Retinal pigment epithelial cell (primary cell): ENCODE measurements around the gene CLRN2.

Experiments used
- DNase-seq: peaks from one replicate; pipeline ENCODE4 v3.0.0-alpha.2; 2010; ENCODE audit warnings: low read depth
- H3K4me3 ChIP-seq: 2 replicates; pipeline ENCODE4 v1.5.1; 2011; ENCODE audit warnings: mild to moderate bottlenecking, low read length, control low read depth, moderate library complexity
- CTCF ChIP-seq: conservative IDR thresholded peaks from 2 replicates; pipeline ENCODE4 v1.5.1; 2011; ENCODE audit warnings: low read depth, low read length, control low read depth, inconsistent platforms

CLRN2 gene

GRCh38 chr4:17515445-17516407, 761 bp downstream of the CLRN2 start:
- DNase-seq: no peak
- no peak overlapping the region for H3K4me3 ChIP-seq
- no peak for TF ChIP-seq CTCF

- TF ChIP-seq CTCF: no peak
- H3K4me3 ChIP-seq: no peak overlapping the region
- DNase-seq: no peak
Observed at GRCh38 chr4:17516980-17517379, 2.0 kb downstream of the CLRN2 start.

GRCh38 chr4:17517664-17518063, 2.7 kb downstream of the CLRN2 start:
- H3K4me3 ChIP-seq: no peak overlapping the region
- no peak for DNase-seq
- no peak for TF ChIP-seq CTCF

GRCh38 chr4:17521595-17521994, 6.6 kb downstream of the CLRN2 start:
- TF ChIP-seq CTCF: no peak
- DNase-seq: no peak
- H3K4me3 ChIP-seq: no peak overlapping the region

GRCh38 chr4:17523662-17524061, 8.7 kb downstream of the CLRN2 start:
- TF ChIP-seq CTCF: no peak
- no peak overlapping the region for H3K4me3 ChIP-seq

GRCh38 chr4:17526695-17527477, 11.9 kb downstream of the CLRN2 start:
- TF ChIP-seq CTCF: no peak
- no peak for DNase-seq
- no peak overlapping the region for H3K4me3 ChIP-seq

More at GRCh38 chr4:17523662-17524061, 8.7 kb downstream of the CLRN2 start:
- DNase-seq: no peak
